Measurements from ENCODE around the gene SNX30.
A peak's percentile ranks its signal among the peaks of the same experiment; 100 is the strongest.

SNX30 gene

GRCh38 chr9:112752334-112753125 is 2.0 kb downstream of the SNX30 start:
- no peak for DNase-seq

- DNase-seq: no peak
Measured at GRCh38 chr9:112753725-112754124, 3.2 kb downstream of the SNX30 start.

- no peak for DNase-seq
Measured at GRCh38 chr9:112754578-112754977, 4.0 kb downstream of the SNX30 start.

- DNase-seq: no peak
Measured at GRCh38 chr9:112755016-112755427, 4.5 kb downstream of the SNX30 start.

GRCh38 chr9:112755675-112756074 is 5.1 kb downstream of the SNX30 start:
- no peak for DNase-seq

- DNase-seq: no peak
Measured at GRCh38 chr9:112757282-112757883, 6.8 kb downstream of the SNX30 start.

GRCh38 chr9:112757940-112758339 is 7.4 kb downstream of the SNX30 start:
- DNase-seq: no peak

GRCh38 chr9:112760821-112761220 is 10.3 kb downstream of the SNX30 start:
- no peak for DNase-seq

- no peak for DNase-seq
Measured at GRCh38 chr9:112761912-112762655, 11.5 kb downstream of the SNX30 start.

GRCh38 chr9:112762726-112763518 is 12.4 kb downstream of the SNX30 start:
- no peak for DNase-seq

- peak; percentile 70 to 84 for DNase-seq
Measured at GRCh38 chr9:112764344-112764743, 13.8 kb downstream of the SNX30 start.

GRCh38 chr9:112764837-112765236 is 14.3 kb downstream of the SNX30 start:
- peak; percentile 84 to 86 for DNase-seq

- DNase-seq: peak; percentile 43 to 52
Measured at GRCh38 chr9:112765281-112765680, 14.7 kb downstream of the SNX30 start.

- DNase-seq: no peak
Measured at GRCh38 chr9:112771359-112772214, 21.0 kb downstream of the SNX30 start.

GRCh38 chr9:112772215-112772509 is 21.6 kb downstream of the SNX30 start:
- DNase-seq: no peak

GRCh38 chr9:112772551-112772950 is 22.0 kb downstream of the SNX30 start:
- DNase-seq: no peak

- DNase-seq: no peak
Measured at GRCh38 chr9:112774006-112774996, 23.7 kb downstream of the SNX30 start.

- no peak for DNase-seq
Measured at GRCh38 chr9:112777914-112778313, 27.4 kb downstream of the SNX30 start.

- peak; percentile 61 to 94 for DNase-seq
Measured at GRCh38 chr9:112780450-112781036, 30.0 kb downstream of the SNX30 start.

GRCh38 chr9:112782218-112782617 is 31.7 kb downstream of the SNX30 start:
- no peak for DNase-seq
